Measurements from ENCODE around the gene DPP6.

DPP6 gene

DNA sequence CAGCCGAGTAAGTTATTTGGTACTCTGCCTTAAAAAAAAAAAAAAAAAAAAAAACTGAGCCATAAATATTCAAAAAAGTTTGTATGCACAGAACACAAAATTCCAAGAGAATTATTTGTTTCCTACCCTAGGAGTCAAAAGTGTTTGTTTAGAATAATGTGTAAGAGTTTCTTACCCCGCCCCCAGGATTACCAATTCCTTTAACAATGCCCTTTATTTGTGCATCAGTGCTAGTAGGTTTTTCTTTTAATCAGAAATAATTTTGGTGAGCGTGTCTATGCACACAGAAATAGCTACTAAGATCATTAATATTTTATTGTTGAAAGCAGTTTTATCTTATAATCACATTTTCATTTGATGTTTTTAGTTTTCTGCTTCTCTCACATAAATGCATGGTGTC, 374.6 kb downstream of the DPP6 start:
- H3K36me3 ChIP-seq (ENCODE audit: control insufficient read depth, insufficient read depth, low read length) = no peaks in the 10 kb centered on the region
- no peak for DNase-seq (ENCODE audit: extremely low read depth, insufficient read length)
- no peaks in the 10 kb centered on the region for H3K27me3 ChIP-seq (replicated peaks; ENCODE audit: control insufficient read depth, insufficient read depth, low read length)
- H3K4me3 ChIP-seq (replicated peaks; ENCODE audit: low read depth, low read length) = no peak overlapping the region
- TF ChIP-seq, protein P1, sequence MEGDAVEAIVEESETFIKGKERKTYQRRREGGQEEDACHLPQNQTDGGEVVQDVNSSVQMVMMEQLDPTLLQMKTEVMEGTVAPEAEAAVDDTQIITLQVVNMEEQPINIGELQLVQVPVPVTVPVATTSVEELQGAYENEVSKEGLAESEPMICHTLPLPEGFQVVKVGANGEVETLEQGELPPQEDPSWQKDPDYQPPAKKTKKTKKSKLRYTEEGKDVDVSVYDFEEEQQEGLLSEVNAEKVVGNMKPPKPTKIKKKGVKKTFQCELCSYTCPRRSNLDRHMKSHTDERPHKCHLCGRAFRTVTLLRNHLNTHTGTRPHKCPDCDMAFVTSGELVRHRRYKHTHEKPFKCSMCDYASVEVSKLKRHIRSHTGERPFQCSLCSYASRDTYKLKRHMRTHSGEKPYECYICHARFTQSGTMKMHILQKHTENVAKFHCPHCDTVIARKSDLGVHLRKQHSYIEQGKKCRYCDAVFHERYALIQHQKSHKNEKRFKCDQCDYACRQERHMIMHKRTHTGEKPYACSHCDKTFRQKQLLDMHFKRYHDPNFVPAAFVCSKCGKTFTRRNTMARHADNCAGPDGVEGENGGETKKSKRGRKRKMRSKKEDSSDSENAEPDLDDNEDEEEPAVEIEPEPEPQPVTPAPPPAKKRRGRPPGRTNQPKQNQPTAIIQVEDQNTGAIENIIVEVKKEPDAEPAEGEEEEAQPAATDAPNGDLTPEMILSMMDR (IDR thresholded peaks at IDR 0.05; ENCODE audit: insufficient read depth, low read length, poor library complexity, severe bottlenecking) = no peak

- TF ChIP-seq, protein P1 (IDR thresholded peaks at IDR 0.05; ENCODE audit: insufficient read depth, low read length, poor library complexity, severe bottlenecking) = no peak
- Histone ChIP-seq H3K4me3 (replicated peaks; ENCODE audit: low read depth, low read length) (no peak overlapping the region), H3K36me3 (ENCODE audit: control insufficient read depth, insufficient read depth, low read length) (no peaks in the 10 kb centered on the region), H3K27me3 (replicated peaks; ENCODE audit: control insufficient read depth, insufficient read depth, low read length) (no peaks in the 10 kb centered on the region)
- no peak for DNase-seq (ENCODE audit: extremely low read depth, insufficient read length)
Observed at GRCh38 chr7:154427533-154427932, 375.3 kb downstream of the DPP6 start.

GRCh38 chr7:154429666-154430404, 377.6 kb downstream of the DPP6 start:
- Histone ChIP-seq H3K4me3 (replicated peaks; ENCODE audit: low read depth, low read length) (no peak overlapping the region), H3K36me3 (ENCODE audit: control insufficient read depth, insufficient read depth, low read length) (no peaks in the 10 kb centered on the region), H3K27me3 (replicated peaks; ENCODE audit: control insufficient read depth, insufficient read depth, low read length) (no peaks in the 10 kb centered on the region)
- DNase-seq (ENCODE audit: extremely low read depth, insufficient read length) = no peak
- TF ChIP-seq, protein P1 (IDR thresholded peaks at IDR 0.05; ENCODE audit: insufficient read depth, low read length, poor library complexity, severe bottlenecking) = no peak

DNA sequence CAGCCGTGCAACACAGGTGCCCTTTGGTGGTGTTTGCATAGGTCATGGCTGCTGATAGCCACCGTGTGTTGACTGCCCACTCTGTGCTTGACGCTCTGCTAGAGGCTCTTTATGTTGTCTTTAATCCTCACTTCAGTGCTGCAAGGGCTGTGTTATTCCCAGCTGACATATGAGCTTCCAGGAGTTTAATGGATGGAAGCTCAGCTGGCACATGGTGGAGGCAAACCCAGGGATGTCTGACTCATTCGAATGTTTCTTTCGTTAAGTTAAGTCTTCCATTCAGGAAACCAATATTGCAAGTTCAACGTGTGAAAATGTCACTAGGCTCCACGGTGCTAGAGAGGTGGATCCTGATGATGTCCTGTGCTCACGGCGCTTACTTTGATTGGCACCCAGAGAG, 378.4 kb downstream of the DPP6 start:
- no peaks in the 10 kb centered on the region for H3K36me3 ChIP-seq (ENCODE audit: control insufficient read depth, insufficient read depth, low read length)
- DNase-seq (ENCODE audit: extremely low read depth, insufficient read length) = no peak
- no peak overlapping the region for H3K4me3 ChIP-seq (replicated peaks; ENCODE audit: low read depth, low read length)
- TF ChIP-seq, protein P1 (IDR thresholded peaks at IDR 0.05; ENCODE audit: insufficient read depth, low read length, poor library complexity, severe bottlenecking) = no peak
- H3K27me3 ChIP-seq (replicated peaks; ENCODE audit: control insufficient read depth, insufficient read depth, low read length) = no peaks in the 10 kb centered on the region

GRCh38 chr7:154431045-154431444, 378.8 kb downstream of the DPP6 start:
- Histone ChIP-seq H3K27me3 (replicated peaks; ENCODE audit: control insufficient read depth, insufficient read depth, low read length) (no peaks in the 10 kb centered on the region), H3K4me3 (replicated peaks; ENCODE audit: low read depth, low read length) (no peak overlapping the region), H3K36me3 (ENCODE audit: control insufficient read depth, insufficient read depth, low read length) (no peaks in the 10 kb centered on the region)
- no peak for DNase-seq (ENCODE audit: extremely low read depth, insufficient read length)
- TF ChIP-seq, protein P1 (IDR thresholded peaks at IDR 0.05; ENCODE audit: insufficient read depth, low read length, poor library complexity, severe bottlenecking) = no peak

Measured in GM06990 (cell line).